IMR-90 (cell line): ENCODE results near the gene BRINP1. TPM values are rescaled to one million over a fixed set of nuclear protein-coding genes. Genes with fewer than 3 reads are reported as not detected.

Experiments used
- ATAC-seq: fragments of 200-7000 bp; cut with Tn5 transposase; 2 replicates; pipeline ENCODE4 v1.9.1; 2020; ENCODE audit warnings: low read depth, mild to moderate bottlenecking, moderate library complexity
- BruUV-seq: library from RNA; stranded (reverse); fragments of 400-500 nt; replicated peaks from 2 replicates; lab custom pipeline; 2021; lab: Mats Ljungman, UMichigan
- CTCF ChIA-PET: fragments of 300-600 bp; formaldehyde crosslinking; extraction: SDS; loops from one replicate; lab custom pipeline; 2021; ENCODE audit warnings: antibody characterized with exemption; lab: Yijun Ruan, JAX
- POLR2A ChIA-PET: fragments of 300-600 bp; sonication (Branson Sonifier 250); formaldehyde crosslinking; loops from one replicate; lab custom pipeline; 2022; ENCODE audit warnings: antibody characterized with exemption; ENCODE audit not compliant: unreplicated experiment; lab: Charles Lee
- DNase-seq: peaks from one replicate; pipeline ENCODE4 v3.0.0; 2013
- H2AFZ ChIP-seq: replicated peaks from 2 replicates; pipeline ENCODE3; 2013; ENCODE audit warnings: low read length, mild to moderate bottlenecking; ENCODE audit not compliant: poor library complexity
- H2AK5ac ChIP-seq: 2 replicates; pipeline ENCODE4 v1.6.1; 2013; ENCODE audit warnings: low read depth, low read length, inconsistent platforms
- H2AK9ac ChIP-seq: replicated peaks from 2 replicates; pipeline ENCODE3; 2013; ENCODE audit warnings: mild to moderate bottlenecking, low read depth, low read length, moderate library complexity; ENCODE audit not compliant: poor library complexity
- H2BK120ac ChIP-seq: 2 replicates; pipeline ENCODE4 v1.6.1; 2013; ENCODE audit warnings: low read depth, low read length, inconsistent platforms
- H2BK15ac ChIP-seq: 3 replicates; pipeline ENCODE4 v1.6.1; 2013; ENCODE audit warnings: low read depth, low read length, inconsistent platforms
- H2BK20ac ChIP-seq: 2 replicates; pipeline ENCODE4 v1.6.1; 2013; ENCODE audit warnings: low read depth, mild to moderate bottlenecking, inconsistent platforms, low read length, moderate library complexity
- H2BK5ac ChIP-seq: 2 replicates; pipeline ENCODE4 v1.6.1; 2013; ENCODE audit warnings: mild to moderate bottlenecking, low read depth, low read length, inconsistent platforms; ENCODE audit not compliant: poor library complexity, severe bottlenecking
- H3K14ac ChIP-seq: replicated peaks from 2 replicates; pipeline ENCODE4 v1.6.1; 2013; ENCODE audit warnings: low read depth, low read length, inconsistent platforms
- H3K18ac ChIP-seq: 2 replicates; pipeline ENCODE4 v1.6.1; 2013; ENCODE audit warnings: low read depth, low read length, control low read depth
- H3K23ac ChIP-seq: 2 replicates; pipeline ENCODE4 v1.6.1; 2013; ENCODE audit warnings: low read depth, low read length, inconsistent platforms
- H3K27ac ChIP-seq: 2 replicates; pipeline ENCODE4 v1.5.1; 2013; ENCODE audit warnings: mild to moderate bottlenecking, control low read depth, low read length; ENCODE audit not compliant: insufficient read depth
- H3K27me3 ChIP-seq: 2 replicates; pipeline ENCODE4 v1.6.1; 2013; ENCODE audit warnings: low read length; ENCODE audit not compliant: control insufficient read depth, insufficient read depth
- H3K36me3 ChIP-seq: 2 replicates; pipeline ENCODE4 v1.6.1; 2013; ENCODE audit warnings: low read length, mixed read lengths; ENCODE audit not compliant: control insufficient read depth, insufficient read depth
- H3K4ac ChIP-seq: 2 replicates; pipeline ENCODE4 v1.6.1; 2013; ENCODE audit warnings: low read depth, low read length, inconsistent platforms
- H3K4me1 ChIP-seq: 2 replicates; pipeline ENCODE4 v1.6.1; 2013; ENCODE audit warnings: low read length, mixed read lengths; ENCODE audit not compliant: control insufficient read depth, insufficient read depth
- H3K4me2 ChIP-seq: 2 replicates; pipeline ENCODE4 v1.6.1; 2013; ENCODE audit warnings: low read depth, mild to moderate bottlenecking, control low read depth, low read length, moderate library complexity
- H3K4me3 ChIP-seq: 2 replicates; pipeline ENCODE4 v1.5.1; 2013; ENCODE audit warnings: low read depth, mild to moderate bottlenecking, control low read depth, low read length, moderate library complexity; ENCODE audit not compliant: insufficient read depth
- H3K56ac ChIP-seq: 2 replicates; pipeline ENCODE4 v1.6.1; 2013; ENCODE audit warnings: low read length, inconsistent platforms; ENCODE audit not compliant: insufficient read depth; ENCODE audit errors: extremely low read depth
- H3K79me1 ChIP-seq, 2 experiments: 2 replicates each; pipeline ENCODE4 v1.6.1; 2013; ENCODE audit warnings: low read length in 2 of 2, inconsistent platforms in 1 of 2, low read depth in 1 of 2
- H3K9ac ChIP-seq: 2 replicates; pipeline ENCODE4 v1.6.1; 2013; ENCODE audit warnings: low read depth, low read length, control low read depth
- H3K9me1 ChIP-seq: 2 replicates; pipeline ENCODE4 v1.6.1; 2013; ENCODE audit warnings: low read length, inconsistent platforms; ENCODE audit not compliant: insufficient read depth
- H3K9me3 ChIP-seq: 2 replicates; pipeline ENCODE4 v1.6.1; 2013; ENCODE audit warnings: low read length; ENCODE audit not compliant: control insufficient read depth, insufficient read depth
- H4K20me1 ChIP-seq: 2 replicates; pipeline ENCODE4 v1.6.1; 2013; ENCODE audit warnings: low read length, inconsistent platforms; ENCODE audit not compliant: insufficient read depth
- H4K5ac ChIP-seq: 2 replicates; pipeline ENCODE4 v1.6.1; 2013; ENCODE audit warnings: mild to moderate bottlenecking, low read depth, low read length, control low read depth
- H4K8ac ChIP-seq, 2 experiments: 2 replicates each; pipeline ENCODE4 v1.6.1; 2013; ENCODE audit warnings: low read depth in 2 of 2, low read length in 2 of 2, control low read depth in 1 of 2, inconsistent platforms in 1 of 2
- H4K91ac ChIP-seq: 2 replicates; pipeline ENCODE4 v1.6.1; 2013; ENCODE audit warnings: low read depth, low read length, inconsistent platforms; ENCODE audit not compliant: insufficient read depth
- BHLHE40 ChIP-seq: fragments of 150-350 bp; IDR thresholded peaks from 2 replicates; pipeline ENCODE4 v1.6.1; 2016; ENCODE audit warnings: mild to moderate bottlenecking, low read depth, low read length
- CEBPB ChIP-seq: IDR thresholded peaks from 2 replicates; pipeline ENCODE4 v1.6.1; 2012; ENCODE audit warnings: low read depth, low read length, improper control_type of control experiment
- CHD1 ChIP-seq: IDR thresholded peaks from 2 replicates; pipeline ENCODE4 v1.6.1; 2012; ENCODE audit warnings: low read depth, low read length, improper control_type of control experiment
- CTCF ChIP-seq: conservative IDR thresholded peaks from 2 replicates; pipeline ENCODE4 v1.5.1; 2012; ENCODE audit warnings: mild to moderate bottlenecking, low read depth, low read length, improper control_type of control experiment
- MAFK ChIP-seq: IDR thresholded peaks from 2 replicates; pipeline ENCODE4 v1.6.1; 2012; ENCODE audit warnings: low read depth, low read length, improper control_type of control experiment
- NFE2L2 ChIP-seq: fragments of 150-350 bp; IDR thresholded peaks from 2 replicates; pipeline ENCODE4 v1.6.1; 2016; ENCODE audit warnings: low read depth, mild to moderate bottlenecking, low read length
- RAD21 ChIP-seq: IDR thresholded peaks from 2 replicates; pipeline ENCODE4 v1.6.1; 2012; ENCODE audit warnings: low read length, improper control_type of control experiment
- RCOR1 ChIP-seq: IDR thresholded peaks from 2 replicates; pipeline ENCODE4 v1.6.1; 2012; ENCODE audit warnings: mild to moderate bottlenecking, low read length, improper control_type of control experiment; ENCODE audit not compliant: insufficient replicate concordance
- RFX5 ChIP-seq: IDR thresholded peaks from 2 replicates; pipeline ENCODE4 v1.8.0; 2012; ENCODE audit warnings: low read depth, mild to moderate bottlenecking, low read length, moderate library complexity
- SMC3 ChIP-seq: fragments of 150-350 bp; IDR thresholded peaks from 2 replicates; pipeline ENCODE4 v1.6.1; 2016; ENCODE audit warnings: low read depth, mild to moderate bottlenecking, antibody characterized with exemption, low read length, moderate library complexity
- WGBS, 2 experiments: methylation state at CpG; one replicate each; pipeline versions ENCODE4 v1.1.5 to v1.1.7; 2013; ENCODE audit warnings: missing lambda C conversion rate in 2 of 2; ENCODE audit not compliant: insufficient read length in 1 of 2; ENCODE audit errors: extremely low coverage in 2 of 2; 5-methylcytosine and 5-hydroxymethylcytosine counted together
- dilution Hi-C: fragments of 300-500 bp; cut with HindIII; formaldehyde crosslinking; loops from one replicate; pipeline ENCODE4 v1.14.3; 2018; ENCODE audit warnings: low sequenced_read_pairs; ENCODE audit not compliant: unreplicated experiment
- in situ Hi-C: fragments of 300-500 bp; cut with MboI; formaldehyde crosslinking; loops from 3 replicates; pipeline ENCODE4 v1.14.3; 2019; ENCODE audit warnings: low sequenced_read_pairs, inconsistent platforms, mixed read lengths
- intact Hi-C: fragments of 100-400 bp; cut with micrococcal nuclease; formaldehyde crosslinking; loops from 2 replicates; pipeline ENCODE4 v1.10.0; 2022
- polyA plus RNA-seq, 3 experiments: library from polyadenylated mRNA; depleted of rRNA; stranded (reverse); fragments of >200 nt; gene quantifications; 2 replicates each; pipeline ENCODE4 v1.2.3, GENCODE V29; 2012; ENCODE audit warnings: low replicate concordance in 1 of 3
- total RNA-seq: library from RNA; depleted of rRNA; stranded (reverse); fragments of >200 nt; gene quantifications from 2 replicates; pipeline ENCODE4 v1.2.3, GENCODE V29; 2012
- TF ChIP-seq, protein P1 (sequence below): fragments of 150-350 bp; IDR thresholded peaks from 2 replicates; pipeline ENCODE4 v1.6.1; 2017; ENCODE audit warnings: mild to moderate bottlenecking, antibody characterized with exemption, low read length, low read depth

The BRINP1 gene
- total and polyA plus RNA-seq, 2 of the 4 experiments (the other 2 are of a cell fraction) = under 0.01 TPM; not detected in 1

DNA sequence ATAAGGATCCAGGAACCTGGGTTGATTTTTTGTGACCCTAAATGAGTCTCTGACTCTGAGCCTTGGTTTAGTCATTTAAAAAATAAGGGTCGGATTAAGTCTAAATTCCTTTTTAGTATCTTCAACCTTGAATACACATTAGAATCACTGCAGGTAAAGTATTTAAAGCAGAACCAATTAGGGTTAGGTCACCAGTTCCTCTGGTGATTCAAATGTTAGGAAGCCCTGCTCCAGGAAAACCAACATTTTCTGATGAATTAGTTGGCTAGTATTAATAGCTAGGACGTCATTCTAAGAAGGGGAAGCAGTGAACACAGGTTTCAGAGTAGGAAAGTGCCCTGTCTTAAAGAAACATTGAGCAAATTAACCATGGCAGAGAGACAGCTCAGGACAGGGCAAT is 31.4 kb upstream of the BRINP1 start:
- no TSS peak for BruUV-seq
- Histone ChIP-seq H3K4ac (no peak overlapping the region), H2AK5ac (no peak overlapping the region), H3K9me1 (no peaks in the 10 kb centered on the region), H4K8ac (no peak overlapping the region), H2BK5ac (no peak overlapping the region), H4K91ac (no peak overlapping the region), H3K9me3 (peaks cover 26% of the 10 kb centered on the region), H3K56ac (no peak overlapping the region), H3K4me3 (no peak overlapping the region), H2BK15ac (no peak overlapping the region), H4K5ac (no peak overlapping the region), H2BK20ac (no peak overlapping the region), H3K4me1 (no peaks in the 10 kb centered on the region), H3K18ac (no peak overlapping the region), H4K20me1 (no peaks in the 10 kb centered on the region), H3K4me2 (no peak overlapping the region), H2AFZ (no peak overlapping the region), H3K79me1 (no peaks in the 10 kb centered on the region), H3K9ac (no peak overlapping the region), H3K36me3 (no peaks in the 10 kb centered on the region), H2BK120ac (no peak overlapping the region), H2AK9ac (no peak overlapping the region), H3K14ac (no peak overlapping the region), H3K27me3 (no peaks in the 10 kb centered on the region), H3K23ac (no peak overlapping the region), H3K27ac (no peak overlapping the region)
- dilution Hi-C loops (no loop called here), in situ Hi-C loops (no loop called here), intact Hi-C loops (no loop called here)
- DNase-seq (no peak), ATAC-seq (no peak)
- POLR2A ChIA-PET = no interaction called here
- CTCF ChIA-PET = no interaction called here
- no CpG with 5 or more reads among the region's 2 CpGs for WGBS, 2 experiments
- TF ChIP-seq, protein P1, sequence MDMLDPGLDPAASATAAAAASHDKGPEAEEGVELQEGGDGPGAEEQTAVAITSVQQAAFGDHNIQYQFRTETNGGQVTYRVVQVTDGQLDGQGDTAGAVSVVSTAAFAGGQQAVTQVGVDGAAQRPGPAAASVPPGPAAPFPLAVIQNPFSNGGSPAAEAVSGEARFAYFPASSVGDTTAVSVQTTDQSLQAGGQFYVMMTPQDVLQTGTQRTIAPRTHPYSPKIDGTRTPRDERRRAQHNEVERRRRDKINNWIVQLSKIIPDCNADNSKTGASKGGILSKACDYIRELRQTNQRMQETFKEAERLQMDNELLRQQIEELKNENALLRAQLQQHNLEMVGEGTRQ = no peak
- TF ChIP-seq MAFK (no peak), CEBPB (no peak), NFE2L2 (no peak), SMC3 (no peak), BHLHE40 (no peak), RFX5 (no peak), RCOR1 (no peak), CTCF (no peak), RAD21 (no peak), CHD1 (no peak)
